Caco-2 (cell line): Measurements from ENCODE around the gene TUBB1. TPM values are rescaled to one million over a fixed set of nuclear protein-coding genes. Genes with fewer than 3 reads are reported as not detected.

ENCODE experiments used
- BruUV-seq: library from RNA; stranded (reverse); fragments of 400-500 nt; replicated peaks from 2 replicates; lab custom pipeline; 2021; lab: Mats Ljungman, UMichigan
- CTCF ChIA-PET: fragments of 300-600 bp; sonication (Branson Sonifier 250); formaldehyde crosslinking; loops from one replicate; lab custom pipeline; 2022; ENCODE audit warnings: antibody characterized with exemption; lab: Charles Lee
- POLR2A ChIA-PET: fragments of 300-600 bp; sonication (Branson Sonifier 250); formaldehyde crosslinking; loops from one replicate; lab custom pipeline; 2022; ENCODE audit warnings: antibody characterized with exemption; lab: Charles Lee
- DNase-seq, 2 experiments: peaks; one replicate each; pipeline versions ENCODE4 v3.0.0 to v3.0.0-alpha.2; 2020 to 2022
- H3K27me3 ChIP-seq: replicated peaks from 2 replicates; pipeline ENCODE4 v1.6.0; 2011; ENCODE audit warnings: low read length; ENCODE audit not compliant: control insufficient read depth, insufficient read depth
- H3K36me3 ChIP-seq: 2 replicates; pipeline ENCODE4 v1.5.1; 2011; ENCODE audit warnings: low read length; ENCODE audit not compliant: control insufficient read depth, insufficient read depth
- H3K4me1 ChIP-seq: fragments of 250-450 bp; sonication (Bioruptor Pico); 2 replicates; pipeline ENCODE4 v1.5.1; 2020; ENCODE audit warnings: mild to moderate bottlenecking
- H3K4me3 ChIP-seq: 2 replicates; pipeline ENCODE4 v1.5.1; 2011; ENCODE audit warnings: low read depth, mild to moderate bottlenecking, control low read depth, low read length
- H3K9me3 ChIP-seq: fragments of 250-450 bp; sonication (Bioruptor Pico); 2 replicates; pipeline ENCODE4 v1.5.1; 2020; ENCODE audit warnings: mild to moderate bottlenecking, moderate library complexity
- H3K27ac Mint-ChIP-seq: one replicate; pipeline ENCODE4 v1.8.0; 2022; ENCODE audit warnings: mixed read lengths; ENCODE audit not compliant: unreplicated experiment
- H3K27me3 Mint-ChIP-seq: one replicate; pipeline ENCODE4 v1.8.0; 2022; ENCODE audit warnings: mixed read lengths; ENCODE audit not compliant: insufficient read depth, unreplicated experiment
- H3K36me3 Mint-ChIP-seq: one replicate; pipeline ENCODE4 v1.8.0; 2022; ENCODE audit warnings: mild to moderate bottlenecking, mixed read lengths; ENCODE audit not compliant: insufficient read depth, unreplicated experiment
- H3K4me1 Mint-ChIP-seq: one replicate; pipeline ENCODE4 v1.8.0; 2022; ENCODE audit warnings: low read depth, mixed read lengths; ENCODE audit not compliant: unreplicated experiment
- H3K4me3 Mint-ChIP-seq: one replicate; pipeline ENCODE4 v1.8.0; 2022; ENCODE audit warnings: mild to moderate bottlenecking, moderate library complexity, mixed read lengths; ENCODE audit not compliant: unreplicated experiment
- H3K9me3 Mint-ChIP-seq: one replicate; pipeline ENCODE4 v1.8.0; 2022; ENCODE audit warnings: mixed read lengths; ENCODE audit not compliant: unreplicated experiment
- CTCF ChIP-seq, 2 experiments: fragments of 200-600 bp in 1 of 2; IDR thresholded peaks; 1 replicate in 1 of 2; 2 replicates in 1 of 2; pipeline versions ENCODE4 v1.5.1 to v1.8.0; 2011 to 2022; ENCODE audit warnings: antibody characterized with exemption in 1 of 2, control low read depth in 1 of 2, inconsistent platforms in 1 of 2, low read depth in 1 of 2, low read length in 1 of 2, mild to moderate bottlenecking in 1 of 2, moderate library complexity in 1 of 2; ENCODE audit not compliant: insufficient read depth in 1 of 2, severe bottlenecking in 1 of 2, unreplicated experiment in 1 of 2
- intact Hi-C: fragments of 100-400 bp; cut with micrococcal nuclease; formaldehyde crosslinking; loops from one replicate; pipeline ENCODE4 v1.10.0; 2022; ENCODE audit not compliant: unreplicated experiment
- total RNA-seq: library from RNA; stranded (reverse); gene quantifications from 2 replicates; pipeline ENCODE4 v1.2.3, GENCODE V29; 2022

TUBB1 gene
- total RNA-seq, 1 experiment from 2014 or later: 0.18 TPM

- Histone ChIP-seq H3K27me3 (no peaks in the 10 kb centered on the region), H3K36me3 (no peaks in the 10 kb centered on the region), H3K4me3 (no peak overlapping the region), H3K4me1 (peaks cover 17% of the 10 kb centered on the region), H3K9me3 (no peaks in the 10 kb centered on the region)
- intact Hi-C loops: no loop called here
- Mint-ChIP-seq H3K36me3 (peaks cover 6% of the 10 kb centered on the region), H3K4me3 (no peak overlapping the region), H3K9me3 (no peaks in the 10 kb centered on the region), H3K4me1 (peaks cover 28% of the 10 kb centered on the region), H3K27ac (no peak overlapping the region), H3K27me3 (no peaks in the 10 kb centered on the region)
- ChIA-PET POLR2A (no interaction called here), CTCF (no interaction called here)
- no peak for DNase-seq
- TF ChIP-seq CTCF (IDR thresholded peaks at IDR 0.05; ENCODE audit: insufficient read depth in 1 of 2, low read depth in 1 of 2, low read length in 1 of 2, severe bottlenecking in 1 of 2, unreplicated experiment in 1 of 2): no peak
- no TSS peak for BruUV-seq
Observed at GRCh38 chr20:59013959-59014608, 5.1 kb upstream of the TUBB1 start.

- CTCF ChIA-PET: no interaction called here
- Histone ChIP-seq H3K9me3 (no peaks in the 10 kb centered on the region), H3K4me1 (peaks cover 17% of the 10 kb centered on the region), H3K27me3 (no peaks in the 10 kb centered on the region), H3K4me3 (no peak overlapping the region), H3K36me3 (no peaks in the 10 kb centered on the region)
- Mint-ChIP-seq H3K27me3 (no peaks in the 10 kb centered on the region), H3K4me1 (peaks cover 28% of the 10 kb centered on the region), H3K9me3 (no peaks in the 10 kb centered on the region), H3K36me3 (peaks cover 6% of the 10 kb centered on the region), H3K4me3 (no peak overlapping the region), H3K27ac (no peak overlapping the region)
- POLR2A ChIA-PET: interaction anchor here (4.0 kb wide), 1 partner anchor 17 kb away, joined by 19 read pairs; the partner anchor contains the start of gene ATP5F1E
- no peak for TF ChIP-seq CTCF (IDR thresholded peaks at IDR 0.05; ENCODE audit: insufficient read depth in 1 of 2, low read depth in 1 of 2, low read length in 1 of 2, severe bottlenecking in 1 of 2, unreplicated experiment in 1 of 2)
- intact Hi-C loops: no loop called here
- no peak for DNase-seq
- no TSS peak for BruUV-seq
Observed at GRCh38 chr20:59014680-59015389, 4.4 kb upstream of the TUBB1 start.

- DNase-seq: no peak
- H3K36me3 ChIP-seq: no peaks in the 10 kb centered on the region
- Mint-ChIP-seq H3K9me3 (no peaks in the 10 kb centered on the region), H3K4me3 (no peak overlapping the region), H3K4me1 (peaks cover 28% of the 10 kb centered on the region), H3K27me3 (no peaks in the 10 kb centered on the region), H3K36me3 (peaks cover 6% of the 10 kb centered on the region), H3K27ac (no peak overlapping the region)
- no peaks in the 10 kb centered on the region for H3K9me3 ChIP-seq
- BruUV-seq: no TSS peak
- TF ChIP-seq CTCF (IDR thresholded peaks at IDR 0.05; ENCODE audit: insufficient read depth in 1 of 2, low read depth in 1 of 2, low read length in 1 of 2, severe bottlenecking in 1 of 2, unreplicated experiment in 1 of 2): no peak
- CTCF ChIA-PET: no interaction called here
- no peak overlapping the region for H3K4me3 ChIP-seq
- POLR2A ChIA-PET: interaction anchor here (4.0 kb wide), 1 partner anchor 17 kb away, joined by 19 read pairs; the partner anchor contains the start of gene ATP5F1E
- intact Hi-C loops: no loop called here
- H3K4me1 ChIP-seq: peaks cover 17% of the 10 kb centered on the region
- no peaks in the 10 kb centered on the region for H3K27me3 ChIP-seq
Observed at GRCh38 chr20:59015411-59015810, 3.8 kb upstream of the TUBB1 start.
